Ovary (tissue), 3 donors: ENCODE measurements around the gene NCF2.

Source experiments
- EP300 ChIP-seq: sonication (generic); formaldehyde crosslinking; IDR thresholded peaks from one replicate; pipeline ENCODE4 v1.6.1; 2017; ENCODE audit warnings: antibody characterized with exemption
- POLR2A ChIP-seq: fragments of 450-650 bp; IDR thresholded peaks from one replicate; pipeline ENCODE4 v1.6.1; 2017; ENCODE audit warnings: antibody characterized with exemption, mild to moderate bottlenecking, moderate library complexity
- TF ChIP-seq, protein P1 (sequence below), 3 donors: fragments of 450-650 bp in 2 of 3; fragments of 200-600 bp in 1 of 3; IDR thresholded peaks; one replicate each; pipeline versions ENCODE4 v1.5.1 to v1.8.0; 2016 to 2022; ENCODE audit warnings: antibody characterized with exemption in 3 of 3, mild to moderate bottlenecking in 1 of 3
- donor health status: DM: no; HTN: no; CAD: no.

GRCh38 chr1:183520379-183520778, 69.9 kb downstream of the NCF2 start:
- TF ChIP-seq POLR2A (no peak), EP300 (no peak)
- TF ChIP-seq, protein P1, sequence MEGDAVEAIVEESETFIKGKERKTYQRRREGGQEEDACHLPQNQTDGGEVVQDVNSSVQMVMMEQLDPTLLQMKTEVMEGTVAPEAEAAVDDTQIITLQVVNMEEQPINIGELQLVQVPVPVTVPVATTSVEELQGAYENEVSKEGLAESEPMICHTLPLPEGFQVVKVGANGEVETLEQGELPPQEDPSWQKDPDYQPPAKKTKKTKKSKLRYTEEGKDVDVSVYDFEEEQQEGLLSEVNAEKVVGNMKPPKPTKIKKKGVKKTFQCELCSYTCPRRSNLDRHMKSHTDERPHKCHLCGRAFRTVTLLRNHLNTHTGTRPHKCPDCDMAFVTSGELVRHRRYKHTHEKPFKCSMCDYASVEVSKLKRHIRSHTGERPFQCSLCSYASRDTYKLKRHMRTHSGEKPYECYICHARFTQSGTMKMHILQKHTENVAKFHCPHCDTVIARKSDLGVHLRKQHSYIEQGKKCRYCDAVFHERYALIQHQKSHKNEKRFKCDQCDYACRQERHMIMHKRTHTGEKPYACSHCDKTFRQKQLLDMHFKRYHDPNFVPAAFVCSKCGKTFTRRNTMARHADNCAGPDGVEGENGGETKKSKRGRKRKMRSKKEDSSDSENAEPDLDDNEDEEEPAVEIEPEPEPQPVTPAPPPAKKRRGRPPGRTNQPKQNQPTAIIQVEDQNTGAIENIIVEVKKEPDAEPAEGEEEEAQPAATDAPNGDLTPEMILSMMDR (IDR thresholded peaks at IDR 0.05) = no peak
